ENCODE data around the gene FYB1.

The FYB1 gene

GRCh38 chr5:39193553-39194465, 25.6 kb downstream of the FYB1 start:
- no peak for TF ChIP-seq YY1 (IDR thresholded peaks at IDR 0.05; ENCODE audit: low read depth)
- TF ChIP-seq CREB1 (IDR thresholded peaks at IDR 0.05; ENCODE audit: low read depth): no peak
- no peak for TF ChIP-seq RAD21 (IDR thresholded peaks at IDR 0.05; ENCODE audit: low read depth)

DNA sequence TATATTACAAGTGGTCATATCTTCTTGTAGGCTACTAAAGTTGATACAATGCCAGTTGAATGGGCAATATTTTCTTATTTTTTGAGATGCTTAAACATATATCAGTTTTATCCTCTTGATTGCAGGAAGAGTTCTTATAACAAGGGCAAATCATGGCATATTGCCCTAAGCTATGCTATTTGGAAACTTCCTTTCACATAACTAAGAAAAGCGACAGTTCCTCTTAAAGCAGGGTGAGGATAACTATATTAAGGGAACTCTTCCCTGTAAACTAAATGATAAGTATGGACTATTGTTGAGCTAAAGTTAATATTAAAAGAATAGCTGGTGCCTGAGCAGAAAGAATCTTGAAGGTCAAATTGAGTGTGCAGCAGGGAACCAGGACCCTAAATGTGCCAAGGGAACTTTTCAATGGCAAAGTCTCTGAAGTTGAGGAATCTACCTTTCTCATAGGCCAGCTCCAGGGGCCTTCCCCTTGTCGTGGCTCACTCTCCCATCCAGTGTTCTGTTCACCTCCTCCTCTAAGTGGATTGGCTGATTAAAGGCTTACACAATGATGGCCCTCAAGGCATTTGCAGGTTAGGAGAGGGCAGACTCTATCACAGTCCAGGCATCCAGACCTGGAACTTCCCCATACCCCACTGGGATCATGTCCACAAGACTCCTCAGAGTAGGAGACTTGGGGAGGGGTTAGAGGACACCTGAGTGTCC, 26.8 kb downstream of the FYB1 start:
- TF ChIP-seq CEBPB (IDR thresholded peaks at IDR 0.05): no peak
- TF ChIP-seq EP300 (IDR thresholded peaks at IDR 0.05; ENCODE audit: borderline replicate concordance): no peak
- TF ChIP-seq, protein P1, sequence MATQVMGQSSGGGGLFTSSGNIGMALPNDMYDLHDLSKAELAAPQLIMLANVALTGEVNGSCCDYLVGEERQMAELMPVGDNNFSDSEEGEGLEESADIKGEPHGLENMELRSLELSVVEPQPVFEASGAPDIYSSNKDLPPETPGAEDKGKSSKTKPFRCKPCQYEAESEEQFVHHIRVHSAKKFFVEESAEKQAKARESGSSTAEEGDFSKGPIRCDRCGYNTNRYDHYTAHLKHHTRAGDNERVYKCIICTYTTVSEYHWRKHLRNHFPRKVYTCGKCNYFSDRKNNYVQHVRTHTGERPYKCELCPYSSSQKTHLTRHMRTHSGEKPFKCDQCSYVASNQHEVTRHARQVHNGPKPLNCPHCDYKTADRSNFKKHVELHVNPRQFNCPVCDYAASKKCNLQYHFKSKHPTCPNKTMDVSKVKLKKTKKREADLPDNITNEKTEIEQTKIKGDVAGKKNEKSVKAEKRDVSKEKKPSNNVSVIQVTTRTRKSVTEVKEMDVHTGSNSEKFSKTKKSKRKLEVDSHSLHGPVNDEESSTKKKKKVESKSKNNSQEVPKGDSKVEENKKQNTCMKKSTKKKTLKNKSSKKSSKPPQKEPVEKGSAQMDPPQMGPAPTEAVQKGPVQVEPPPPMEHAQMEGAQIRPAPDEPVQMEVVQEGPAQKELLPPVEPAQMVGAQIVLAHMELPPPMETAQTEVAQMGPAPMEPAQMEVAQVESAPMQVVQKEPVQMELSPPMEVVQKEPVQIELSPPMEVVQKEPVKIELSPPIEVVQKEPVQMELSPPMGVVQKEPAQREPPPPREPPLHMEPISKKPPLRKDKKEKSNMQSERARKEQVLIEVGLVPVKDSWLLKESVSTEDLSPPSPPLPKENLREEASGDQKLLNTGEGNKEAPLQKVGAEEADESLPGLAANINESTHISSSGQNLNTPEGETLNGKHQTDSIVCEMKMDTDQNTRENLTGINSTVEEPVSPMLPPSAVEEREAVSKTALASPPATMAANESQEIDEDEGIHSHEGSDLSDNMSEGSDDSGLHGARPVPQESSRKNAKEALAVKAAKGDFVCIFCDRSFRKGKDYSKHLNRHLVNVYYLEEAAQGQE (IDR thresholded peaks at IDR 0.05; ENCODE audit: low read depth): no peak
- TF ChIP-seq YY1 (IDR thresholded peaks at IDR 0.05; ENCODE audit: low read depth): no peak
- no peak for TF ChIP-seq CREB1 (IDR thresholded peaks at IDR 0.05; ENCODE audit: low read depth)
- TF ChIP-seq RAD21 (IDR thresholded peaks at IDR 0.05; ENCODE audit: low read depth): no peak

- TF ChIP-seq MAX (IDR thresholded peaks at IDR 0.05) (no peak), TEAD4 (IDR thresholded peaks at IDR 0.05) (no peak), RAD21 (IDR thresholded peaks at IDR 0.05; ENCODE audit: low read depth) (no peak), FOXM1 (IDR thresholded peaks at IDR 0.05; ENCODE audit: borderline replicate concordance, low read depth) (no peak), NFIC (IDR thresholded peaks at IDR 0.05) (no peak)
- TF ChIP-seq, protein P1 (IDR thresholded peaks at IDR 0.05; ENCODE audit: low read depth): no peak
Measured at GRCh38 chr5:39191216-39191615, 28.1 kb downstream of the FYB1 start.

GRCh38 chr5:39190311-39191102, 28.9 kb downstream of the FYB1 start:
- TF ChIP-seq TEAD4 (IDR thresholded peaks at IDR 0.05): no peak
- TF ChIP-seq USF1 (IDR thresholded peaks at IDR 0.05): no peak
- TF ChIP-seq ZBTB7A (IDR thresholded peaks at IDR 0.05; ENCODE audit: low read depth): no peak
- TF ChIP-seq MAX (IDR thresholded peaks at IDR 0.05): no peak
- TF ChIP-seq TCF12 (IDR thresholded peaks at IDR 0.05; ENCODE audit: low read depth): no peak
- TF ChIP-seq CREB1 (IDR thresholded peaks at IDR 0.05; ENCODE audit: low read depth): no peak
- TF ChIP-seq EGR1 (IDR thresholded peaks at IDR 0.05): no peak
- no peak for TF ChIP-seq NFIC (IDR thresholded peaks at IDR 0.05)
- no peak for TF ChIP-seq EP300 (IDR thresholded peaks at IDR 0.05; ENCODE audit: borderline replicate concordance)
- TF ChIP-seq, protein P1 (IDR thresholded peaks at IDR 0.05; ENCODE audit: low read depth): no peak
- TF ChIP-seq YY1 (IDR thresholded peaks at IDR 0.05; ENCODE audit: low read depth): no peak
- TF ChIP-seq RAD21 (IDR thresholded peaks at IDR 0.05; ENCODE audit: low read depth): no peak
- no peak for TF ChIP-seq CEBPB (IDR thresholded peaks at IDR 0.05)
- TF ChIP-seq FOXM1 (IDR thresholded peaks at IDR 0.05; ENCODE audit: borderline replicate concordance, low read depth): no peak
- no peak for TF ChIP-seq TAF1 (IDR thresholded peaks at IDR 0.05; ENCODE audit: low read depth)

All from Ishikawa (cell line).